Vagina (tissue), 2 donors: ENCODE measurements around the gene SSBP4. TPM values are rescaled to one million over a fixed set of nuclear protein-coding genes. Genes with fewer than 3 reads are reported as not detected.
"Not testable (repeated sequence)": the region's sequence is repeated elsewhere in the genome, so short reads cannot be mapped to it uniquely, and the experiment has no call there.

Experiments
- DNase-seq, 2 donors: peaks; one replicate each; pipeline ENCODE4 v3.0.0-alpha.2; 2017; ENCODE audit errors: extremely low spot score in 2 of 2
- H3K27ac ChIP-seq: fragments of 200-600 bp; sonication (generic); one replicate; pipeline ENCODE4 v1.5.1; 2019
- H3K27me3 ChIP-seq: fragments of 200-600 bp; sonication (generic); one replicate; pipeline ENCODE4 v1.5.1; 2019
- H3K36me3 ChIP-seq, 2 donors: fragments of 200-600 bp; sonication (generic); one replicate each; pipeline ENCODE4 v1.5.1; 2017 to 2019
- H3K4me1 ChIP-seq: fragments of 200-600 bp; sonication (generic); one replicate; pipeline ENCODE4 v1.5.1; 2019
- H3K4me3 ChIP-seq, 2 donors: fragments of 200-600 bp; sonication (generic); 1 replicate in 1 of 2; 2 replicates in 1 of 2; pipeline ENCODE4 v1.5.1; 2016 to 2019
- H3K9me3 ChIP-seq: fragments of 200-600 bp; sonication (generic); one replicate; pipeline ENCODE4 v1.5.1; 2019
- CTCF ChIP-seq, 3 experiments: fragments of 450-650 bp in 2 of 3; fragments of 200-600 bp in 1 of 3; sonication (generic) in 1 of 3; IDR thresholded peaks; one replicate each; pipeline ENCODE4 v1.5.1; 2017 to 2019; ENCODE audit warnings: antibody characterized with exemption in 3 of 3, mild to moderate bottlenecking in 2 of 3, moderate library complexity in 2 of 3
- POLR2A ChIP-seq, 2 donors: fragments of 450-650 bp; IDR thresholded peaks; one replicate each; pipeline ENCODE4 v1.6.1; 2017; ENCODE audit warnings: antibody characterized with exemption in 2 of 2, mild to moderate bottlenecking in 2 of 2, moderate library complexity in 2 of 2
- POLR2AphosphoS5 ChIP-seq, 2 donors: sonication (generic); formaldehyde crosslinking; IDR thresholded peaks; one replicate each; pipeline ENCODE4 v1.9.0; 2017; ENCODE audit warnings: antibody characterized with exemption in 2 of 2, mild to moderate bottlenecking in 2 of 2, low read depth in 1 of 2; ENCODE audit not compliant: insufficient read depth in 1 of 2
- intact Hi-C: fragments of 100-400 bp; cut with DNase I; formaldehyde crosslinking; loops from one replicate; pipeline ENCODE4 v1.15.1; 2023
- total RNA-seq: library from RNA; depleted of rRNA; stranded (reverse); fragments of >200 nt; gene quantifications from one replicate; pipeline ENCODE4 v1.2.3, GENCODE V29; 2016

Gene SSBP4
- total RNA-seq, 1 donor from 2014 or later, result 72.7 TPM

GRCh38 chr19:18401580-18402112 lies 17.6 kb upstream of the SSBP4 start:
- Histone ChIP-seq H3K4me1 (peaks cover 6% of the 10 kb centered on the region), H3K27me3 (no peaks in the 10 kb centered on the region), H3K9me3 (no peaks in the 10 kb centered on the region), H3K27ac (peak overlapping the region; percentile 56), H3K36me3 (no peaks in the 10 kb centered on the region), H3K4me3 (no peak overlapping the region)
- no peak for TF ChIP-seq POLR2AphosphoS5 (IDR thresholded peaks at IDR 0.05; ENCODE audit: insufficient read depth in 1 of 2, low read depth in 1 of 2)
- no peak for TF ChIP-seq CTCF (IDR thresholded peaks at IDR 0.05)
- TF ChIP-seq POLR2A (IDR thresholded peaks at IDR 0.05), result no peak
- intact Hi-C loops, result no loop called here
- DNase-seq, result no peak

GRCh38 chr19:18402455-18403248 lies 16.5 kb upstream of the SSBP4 start:
- H3K36me3 ChIP-seq, H3K4me3 ChIP-seq, H3K27me3 ChIP-seq, intact Hi-C loops, DNase-seq, H3K4me1 ChIP-seq, H3K9me3 ChIP-seq: not testable (repeated sequence)
- H3K27ac ChIP-seq, result peak overlapping the region; percentile 56

GRCh38 chr19:18405754-18406153 lies 13.4 kb upstream of the SSBP4 start:
- DNase-seq, H3K4me3 ChIP-seq, intact Hi-C loops, H3K36me3 ChIP-seq, H3K4me1 ChIP-seq, H3K27me3 ChIP-seq, H3K27ac ChIP-seq, H3K9me3 ChIP-seq: not testable (repeated sequence)

- DNase-seq, result no peak
- intact Hi-C loops, result no loop called here
- Histone ChIP-seq H3K27me3 (no peaks in the 10 kb centered on the region), H3K4me3 (no peak overlapping the region), H3K4me1 (no peaks in the 10 kb centered on the region), H3K27ac (no peak overlapping the region), H3K9me3 (no peaks in the 10 kb centered on the region), H3K36me3 (no peaks in the 10 kb centered on the region)
- TF ChIP-seq CTCF (IDR thresholded peaks at IDR 0.05) (no peak), POLR2AphosphoS5 (IDR thresholded peaks at IDR 0.05; ENCODE audit: insufficient read depth in 1 of 2, low read depth in 1 of 2) (no peak), POLR2A (IDR thresholded peaks at IDR 0.05) (no peak)
These were observed 12.4 kb upstream of the SSBP4 start for GRCh38 chr19:18406749-18407148.

- H3K36me3 ChIP-seq, result no peaks in the 10 kb centered on the region
- no peak overlapping the region for H3K4me3 ChIP-seq
- H3K4me1 ChIP-seq, result no peaks in the 10 kb centered on the region
- H3K27ac ChIP-seq, result no peak overlapping the region
- no peaks in the 10 kb centered on the region for H3K9me3 ChIP-seq
- TF ChIP-seq POLR2AphosphoS5 (IDR thresholded peaks at IDR 0.05; ENCODE audit: insufficient read depth in 1 of 2, low read depth in 1 of 2), result no peak
- TF ChIP-seq CTCF (IDR thresholded peaks at IDR 0.05), result no peak
- TF ChIP-seq POLR2A (IDR thresholded peaks at IDR 0.05), result no peak
- DNase-seq, result no peak
- no peaks in the 10 kb centered on the region for H3K27me3 ChIP-seq
- intact Hi-C loops, result no loop called here
These were observed 11.1 kb upstream of the SSBP4 start for GRCh38 chr19:18408053-18408476.

- Histone ChIP-seq H3K4me1 (peaks cover 37% of the 10 kb centered on the region), H3K36me3 (no peaks in the 10 kb centered on the region), H3K27ac (no peak overlapping the region), H3K4me3 (no peak overlapping the region), H3K27me3 (no peaks in the 10 kb centered on the region), H3K9me3 (no peaks in the 10 kb centered on the region)
- intact Hi-C loops, result loop anchor here (5.0 kb wide), 1 partner anchor 65 kb away; no protein-coding TSS in a partner anchor
- DNase-seq, result no peak
- TF ChIP-seq CTCF (IDR thresholded peaks at IDR 0.05) (no peak), POLR2AphosphoS5 (IDR thresholded peaks at IDR 0.05; ENCODE audit: insufficient read depth in 1 of 2, low read depth in 1 of 2) (no peak), POLR2A (IDR thresholded peaks at IDR 0.05) (no peak)
These were observed 6.5 kb upstream of the SSBP4 start for GRCh38 chr19:18412610-18413239.
